Activated CD8-positive, alpha-beta memory T cell treated with anti-CD3 and anti-CD28 coated beads, Interleukin-2, amount 50 U/mL, for 1 hour (primary cell): ENCODE results near the gene CLASP1.

ENCODE experiments used
- DNase-seq: peaks from one replicate; pipeline ENCODE4 v3.0.0-alpha.2; 2020; ENCODE audit errors: extremely low read depth

Gene CLASP1

DNA sequence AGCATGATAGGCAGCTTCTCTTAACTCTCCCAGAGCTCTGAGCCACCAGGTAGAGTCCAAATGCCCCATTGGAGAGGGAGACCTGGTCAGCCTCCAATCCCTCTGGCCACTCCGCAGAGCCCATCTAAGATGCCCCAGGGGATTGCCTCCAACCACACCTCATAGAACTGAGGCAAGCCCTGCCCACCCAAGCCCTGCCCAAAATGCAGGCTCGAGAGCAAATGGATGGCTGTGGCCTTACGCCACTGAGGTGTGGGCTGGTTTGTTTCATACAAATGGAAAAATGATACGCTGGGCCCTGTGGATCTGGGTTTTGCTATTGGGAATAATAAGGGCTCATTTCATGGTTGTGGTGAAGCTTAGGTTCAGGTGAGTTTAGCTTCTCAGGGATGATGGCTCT lies 361.3 kb downstream of the CLASP1 start:
- DNase-seq, result no peak
